Measurements from ENCODE around the gene TRIM62. TPM values are rescaled to one million over a fixed set of nuclear protein-coding genes. Genes with fewer than 3 reads are reported as not detected.

Gene TRIM62
- total RNA-seq, 1 donor from 2014 or later, result 8.5 TPM

- peak; percentile 29 for DNase-seq (ENCODE audit: low spot score)
These were observed 642 bp downstream of the TRIM62 start for GRCh38 chr1:33180911-33181890.

- peak; percentile 89 for DNase-seq (ENCODE audit: low spot score)
These were observed 1.5 kb downstream of the TRIM62 start for GRCh38 chr1:33180226-33180910.

- DNase-seq (ENCODE audit: low spot score), result no peak
These were observed 2.9 kb downstream of the TRIM62 start for GRCh38 chr1:33178836-33179439.

- DNase-seq (ENCODE audit: low spot score), result no peak
These were observed 3.8 kb downstream of the TRIM62 start for GRCh38 chr1:33177996-33178540.

- no peak for DNase-seq (ENCODE audit: low spot score)
These were observed 5.0 kb downstream of the TRIM62 start for GRCh38 chr1:33176887-33177286.

GRCh38 chr1:33176362-33176850, 5.4 kb downstream of the TRIM62 start:
- no peak for DNase-seq (ENCODE audit: low spot score)

- no peak for DNase-seq (ENCODE audit: low spot score)
These were observed 6.0 kb downstream of the TRIM62 start for GRCh38 chr1:33175865-33176264.

GRCh38 chr1:33173091-33173490, 8.8 kb downstream of the TRIM62 start:
- DNase-seq (ENCODE audit: low spot score), result no peak

GRCh38 chr1:33171977-33172813, 9.6 kb downstream of the TRIM62 start:
- DNase-seq (ENCODE audit: low spot score), result no peak

GRCh38 chr1:33170351-33171274, 11.2 kb downstream of the TRIM62 start:
- DNase-seq (ENCODE audit: low spot score), result no peak

GRCh38 chr1:33169290-33170055, 12.4 kb downstream of the TRIM62 start:
- DNase-seq (ENCODE audit: low spot score), result no peak

- no peak for DNase-seq (ENCODE audit: low spot score)
These were observed 13.1 kb downstream of the TRIM62 start for GRCh38 chr1:33168556-33169289.

- no peak for DNase-seq (ENCODE audit: low spot score)
These were observed 14.0 kb downstream of the TRIM62 start for GRCh38 chr1:33167650-33168447.

- no peak for DNase-seq (ENCODE audit: low spot score)
These were observed 16.0 kb downstream of the TRIM62 start for GRCh38 chr1:33165809-33166208.

- no peak for DNase-seq (ENCODE audit: low spot score)
These were observed 16.6 kb downstream of the TRIM62 start for GRCh38 chr1:33165209-33165608.

GRCh38 chr1:33163621-33164519, 18.0 kb downstream of the TRIM62 start:
- no peak for DNase-seq (ENCODE audit: low spot score)

GRCh38 chr1:33162141-33162540, 19.7 kb downstream of the TRIM62 start:
- DNase-seq (ENCODE audit: low spot score), result no peak

Measured in mucosa of gallbladder (tissue), 1 donor.